Measurements from ENCODE around the gene NBAS. TPM values are rescaled to one million over a fixed set of nuclear protein-coding genes. Genes with fewer than 3 reads are reported as not detected.
A peak's percentile ranks its signal among the peaks of the same experiment; 100 is the strongest.

NBAS gene
- total and polyA plus RNA-seq, 2 of the 13 experiments (the other 11 are each of a cell fraction or from before 2014, with no cell fraction given) = 33.6 to 58.7 TPM

DNA sequence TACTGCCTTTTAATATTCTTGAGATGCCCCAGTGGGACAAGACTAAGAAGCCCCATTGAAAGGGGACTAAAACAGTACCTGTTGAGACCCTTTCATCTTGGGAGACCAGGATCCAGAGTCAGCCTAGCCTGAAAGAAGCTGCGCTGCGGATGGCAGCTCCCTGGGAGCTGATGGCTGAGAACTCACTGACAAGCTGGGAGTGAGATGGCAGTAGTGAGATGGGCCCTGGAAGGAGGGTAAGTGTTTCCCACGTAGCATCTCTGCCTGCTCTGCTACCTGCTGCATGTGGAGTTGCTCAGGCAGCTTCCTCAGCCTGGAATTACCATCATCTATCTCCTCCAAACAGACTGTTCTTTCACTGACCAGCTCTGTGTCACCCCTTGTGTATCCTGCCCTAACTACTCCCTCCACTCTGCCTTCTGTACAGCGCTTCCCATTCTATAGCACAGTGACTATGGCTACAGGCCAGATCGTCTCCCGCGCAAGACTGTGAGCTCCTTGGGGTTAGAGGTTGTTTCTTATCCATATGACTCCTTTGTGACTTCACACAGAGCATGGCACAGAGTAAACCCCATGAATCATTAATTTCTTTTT lies 330.4 kb downstream of the NBAS start:
- peaks cover 6 to 25% of the 10 kb centered on the region in 2 experiments; a peak in 4 of 5 replicates for H3K36me3 ChIP-seq (replicated peaks in 1 of 2; ENCODE audit: control insufficient read depth in 1 of 2, insufficient read depth in 2 of 2, low read length in 2 of 2)
- in situ Hi-C loops (cut with HindIII; ENCODE audit: extremely low pct_ligation_motif_present, low pct_unique_long_range_greater_than_20kb) = no loop called here
- no peak for TF ChIP-seq MAFK (conservative IDR thresholded peaks at IDR 0.05 in 1 of 2, IDR thresholded peaks at IDR 0.05 in 1 of 2; ENCODE audit: low read length in 2 of 2)
- TF ChIP-seq SIN3A (IDR thresholded peaks at IDR 0.05; ENCODE audit: borderline replicate concordance, low read depth, low read length) = no peak
- no peak for TF ChIP-seq ZNF850 (CRISPR knock-in tag; conservative IDR thresholded peaks at IDR 0.05)
- no peak for TF ChIP-seq ZNF570 (CRISPR knock-in tag; IDR thresholded peaks at IDR 0.05; ENCODE audit: borderline replicate concordance)
- no peak for TF ChIP-seq DPF2 (CRISPR knock-in tag; IDR thresholded peaks at IDR 0.05; ENCODE audit: borderline replicate concordance, low read depth)
- no peak for TF ChIP-seq HNRNPUL1 (IDR thresholded peaks at IDR 0.05; ENCODE audit: low read depth, low read length)
- TF ChIP-seq NR2F6 (IDR thresholded peaks at IDR 0.05) = no peak
- no peak for TF ChIP-seq NR2F6 (CRISPR knock-in tag; IDR thresholded peaks at IDR 0.05)
- TF ChIP-seq TAF1 (CRISPR knock-in tag; IDR thresholded peaks at IDR 0.05) = no peak
- TF ChIP-seq, protein P1, sequence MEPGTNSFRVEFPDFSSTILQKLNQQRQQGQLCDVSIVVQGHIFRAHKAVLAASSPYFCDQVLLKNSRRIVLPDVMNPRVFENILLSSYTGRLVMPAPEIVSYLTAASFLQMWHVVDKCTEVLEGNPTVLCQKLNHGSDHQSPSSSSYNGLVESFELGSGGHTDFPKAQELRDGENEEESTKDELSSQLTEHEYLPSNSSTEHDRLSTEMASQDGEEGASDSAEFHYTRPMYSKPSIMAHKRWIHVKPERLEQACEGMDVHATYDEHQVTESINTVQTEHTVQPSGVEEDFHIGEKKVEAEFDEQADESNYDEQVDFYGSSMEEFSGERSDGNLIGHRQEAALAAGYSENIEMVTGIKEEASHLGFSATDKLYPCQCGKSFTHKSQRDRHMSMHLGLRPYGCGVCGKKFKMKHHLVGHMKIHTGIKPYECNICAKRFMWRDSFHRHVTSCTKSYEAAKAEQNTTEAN (CRISPR knock-in tag; conservative IDR thresholded peaks at IDR 0.05) = no peak
- TF ChIP-seq, protein P2, sequence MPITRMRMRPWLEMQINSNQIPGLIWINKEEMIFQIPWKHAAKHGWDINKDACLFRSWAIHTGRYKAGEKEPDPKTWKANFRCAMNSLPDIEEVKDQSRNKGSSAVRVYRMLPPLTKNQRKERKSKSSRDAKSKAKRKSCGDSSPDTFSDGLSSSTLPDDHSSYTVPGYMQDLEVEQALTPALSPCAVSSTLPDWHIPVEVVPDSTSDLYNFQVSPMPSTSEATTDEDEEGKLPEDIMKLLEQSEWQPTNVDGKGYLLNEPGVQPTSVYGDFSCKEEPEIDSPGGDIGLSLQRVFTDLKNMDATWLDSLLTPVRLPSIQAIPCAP (CRISPR knock-in tag; IDR thresholded peaks at IDR 0.05; ENCODE audit: low read depth) = no peak
- no peak for TF ChIP-seq MIER2 (CRISPR knock-in tag; IDR thresholded peaks at IDR 0.05)
- TF ChIP-seq ZNF616 (CRISPR knock-in tag; IDR thresholded peaks at IDR 0.05; ENCODE audit: low read depth) = no peak
- TF ChIP-seq ATM (IDR thresholded peaks at IDR 0.05; ENCODE audit: borderline replicate concordance) = no peak
- no peak for TF ChIP-seq ZNF124 (CRISPR knock-in tag; IDR thresholded peaks at IDR 0.05)
- ChIA-PET POLR2A (no interaction called here), CTCF (ENCODE audit: low intra/inter-chr PET ratio, low total read pairs) (no interaction called here)
- no peak overlapping the region for H3K4me3 ChIP-seq (replicated peaks in 1 of 3; ENCODE audit: insufficient read depth in 1 of 3, low read depth in 2 of 3, low read length in 3 of 3)
- no peak for FAIRE-seq
- no peak for DNase-seq (ENCODE audit: low spot score)
- H3K27me3 ChIP-seq (ENCODE audit: control insufficient read depth in 1 of 2, insufficient read depth in 2 of 2, low read length in 2 of 2) = no peaks in the 10 kb centered on the region
- no peak overlapping the region for H2AFZ ChIP-seq (ENCODE audit: low read length)
- H3K4me2 ChIP-seq (ENCODE audit: low read depth, low read length) = no peak overlapping the region
- H3K27ac ChIP-seq (ENCODE audit: extremely low read length, insufficient read depth, low read length) = no peak overlapping the region
- H4K20me1 ChIP-seq (ENCODE audit: insufficient read depth, low read length) = no peaks in the 10 kb centered on the region
- no peak overlapping the region for H3K9ac ChIP-seq (ENCODE audit: insufficient read depth, low read depth, low read length)
- no peaks in the 10 kb centered on the region for H3K9me3 ChIP-seq (ENCODE audit: low read length)
- ATAC-seq = peak; percentile 44
- intact Hi-C loops (cut with micrococcal nuclease; ENCODE audit: unreplicated experiment) = loop anchor here (5.0 kb wide), 1 partner anchor 58 kb away; no protein-coding TSS in a partner anchor
- H3K4me1 ChIP-seq (ENCODE audit: insufficient read depth, low read length) = peaks cover 9% of the 10 kb centered on the region
- BruUV-seq (replicated peaks) = no TSS peak
- WGBS (ENCODE audit: low lambda C conversion rate) = 97% methylated on average over 7 of the region's 7 CpGs
- H3K79me2 ChIP-seq (ENCODE audit: insufficient read depth, low read length) = no peaks in the 10 kb centered on the region

Measured in HepG2 (cell line).